HG02610 (cell line): ENCODE data around the gene ACTMAP.
A peak's percentile ranks its signal among the peaks of the same experiment; 100 is the strongest.
"Not testable (repeated sequence)": the region's sequence is repeated elsewhere in the genome, so short reads cannot be mapped to it uniquely, and the experiment has no call there.

Experiments
- ATAC-seq: cut with Tn5 transposase; IDR thresholded peaks from one replicate; pipeline ENCODE4 v1.9.1; 2021; ENCODE audit warnings: mild to moderate bottlenecking, moderate library complexity; ENCODE audit not compliant: unreplicated experiment

ACTMAP gene

GRCh38 chr19:40750058-40750873 is at the start of gene ACTMAP:
ACTMAP (minus strand) TSS chr19:40750477; CDS start chr19:40749803, 674 bp downstream.
- peak; percentile 86 for ATAC-seq

GRCh38 chr19:40799558-40800338 is 49.5 kb upstream of the ACTMAP start:
- ATAC-seq: no peak

- peak; percentile 75 for ATAC-seq
Observed at GRCh38 chr19:40798683-40799557, 48.6 kb upstream of the ACTMAP start, which contains the start of gene EGLN2. EGLN2 (plus strand) TSS chr19:40799191; CDS start chr19:40800573, 1,382 bp downstream.

- no peak for ATAC-seq
Observed at GRCh38 chr19:40797963-40798682, 47.8 kb upstream of the ACTMAP start.

- no peak for ATAC-seq
Observed at GRCh38 chr19:40797166-40797962, 47.1 kb upstream of the ACTMAP start.

- ATAC-seq: no peak
Observed at GRCh38 chr19:40791996-40792395, 41.7 kb upstream of the ACTMAP start.

- no peak for ATAC-seq
Observed at GRCh38 chr19:40791349-40791748, 41.1 kb upstream of the ACTMAP start.

- ATAC-seq: no peak
Observed at GRCh38 chr19:40786060-40787037, 36.1 kb upstream of the ACTMAP start.

GRCh38 chr19:40785526-40785925 is 35.2 kb upstream of the ACTMAP start:
- ATAC-seq: no peak

GRCh38 chr19:40784146-40784545 is 33.9 kb upstream of the ACTMAP start:
- ATAC-seq: not testable (repeated sequence)

- no peak for ATAC-seq
Observed at GRCh38 chr19:40783711-40784110, 33.4 kb upstream of the ACTMAP start.

- no peak for ATAC-seq
Observed at GRCh38 chr19:40781140-40781539, 30.9 kb upstream of the ACTMAP start.

GRCh38 chr19:40780582-40780981 is 30.3 kb upstream of the ACTMAP start:
- no peak for ATAC-seq

- no peak for ATAC-seq
Observed at GRCh38 chr19:40778706-40779284, 28.5 kb upstream of the ACTMAP start.

GRCh38 chr19:40777937-40778705 is 27.8 kb upstream of the ACTMAP start, which contains the start of gene RAB4B:
RAB4B (plus strand) TSS chr19:40778247; CDS start chr19:40778376, 129 bp downstream.
- peak; percentile 52 for ATAC-seq

GRCh38 chr19:40777645-40777936 is 27.3 kb upstream of the ACTMAP start:
- no peak for ATAC-seq

GRCh38 chr19:40776932-40777644 is 26.8 kb upstream of the ACTMAP start:
- ATAC-seq: peak; percentile 58
